GM12891 (cell line): Measurements from ENCODE around the gene CYTH1.

Experiments
- PAX5 ChIP-seq: IDR thresholded peaks from 2 replicates; pipeline ENCODE4 v1.6.1; 2011; ENCODE audit warnings: low read length, moderate library complexity, mild to moderate bottlenecking; ENCODE audit not compliant: insufficient read depth, severe bottlenecking
- POLR2A ChIP-seq: IDR thresholded peaks from 2 replicates; pipeline ENCODE4 v1.6.1; 2011; ENCODE audit warnings: low read depth, low read length, control low read depth
- POLR2AphosphoS5 ChIP-seq: IDR thresholded peaks from 2 replicates; pipeline ENCODE4 v1.6.1; 2011; ENCODE audit warnings: low read depth, low read length, control low read depth
- POU2F2 ChIP-seq: IDR thresholded peaks from 2 replicates; pipeline ENCODE4 v1.6.1; 2011; ENCODE audit warnings: low read depth, mild to moderate bottlenecking, control low read depth, low read length, moderate library complexity
- SPI1 ChIP-seq: IDR thresholded peaks from 2 replicates; pipeline ENCODE4 v1.6.1; 2011; ENCODE audit warnings: low read depth, low read length, control low read depth
- TAF1 ChIP-seq: IDR thresholded peaks from 2 replicates; pipeline ENCODE4 v1.6.1; 2011; ENCODE audit warnings: low read depth, low read length, control low read depth

GRCh38 chr17:78718575-78719208 is 63.4 kb downstream of the CYTH1 start:
- no peak; the same call in 1 of the 2 replicates for TF ChIP-seq POLR2AphosphoS5
- TF ChIP-seq SPI1 = no peak
- TF ChIP-seq POLR2A = 0 out of 2 replicates have a peak, but pooled peaks have one; percentile 17
- TF ChIP-seq TAF1 = no peak
- TF ChIP-seq PAX5 = no peak
- peak; percentile 23; the same call in 1 of the 2 replicates for TF ChIP-seq POU2F2
